HS-27A (cell line): Measurements from ENCODE around the gene AOAH.

Source experiments
- DNase-seq: peaks from one replicate; pipeline ENCODE4 v3.0.0-alpha.2; 2012; ENCODE audit warnings: low read depth, missing footprints

The AOAH gene

DNA sequence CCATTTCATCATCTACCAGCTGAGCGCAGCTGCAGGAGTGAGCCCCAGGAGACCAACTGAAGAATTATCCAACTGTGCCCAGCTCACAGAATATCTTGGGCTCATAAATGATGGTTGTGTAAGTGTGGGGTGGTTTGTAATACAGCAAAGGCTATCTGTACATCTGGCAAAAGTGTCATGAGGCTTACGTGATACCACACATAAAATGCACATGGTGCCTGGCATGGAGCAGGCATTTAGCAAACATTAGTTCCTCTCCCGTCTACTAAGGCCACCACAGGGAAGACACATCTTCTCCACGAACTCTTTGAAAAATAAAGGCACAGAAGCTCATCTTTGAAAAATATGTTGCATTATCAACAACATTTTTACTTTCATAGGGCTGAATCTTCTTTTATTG is 32.3 kb downstream of the AOAH start:
- DNase-seq: no peak

GRCh38 chr7:36690514-36691187 is 33.6 kb downstream of the AOAH start:
- no peak for DNase-seq

GRCh38 chr7:36690041-36690440 is 34.3 kb downstream of the AOAH start:
- DNase-seq: no peak

- DNase-seq: no peak
Observed at GRCh38 chr7:36686499-36686898, 37.8 kb downstream of the AOAH start.

DNA sequence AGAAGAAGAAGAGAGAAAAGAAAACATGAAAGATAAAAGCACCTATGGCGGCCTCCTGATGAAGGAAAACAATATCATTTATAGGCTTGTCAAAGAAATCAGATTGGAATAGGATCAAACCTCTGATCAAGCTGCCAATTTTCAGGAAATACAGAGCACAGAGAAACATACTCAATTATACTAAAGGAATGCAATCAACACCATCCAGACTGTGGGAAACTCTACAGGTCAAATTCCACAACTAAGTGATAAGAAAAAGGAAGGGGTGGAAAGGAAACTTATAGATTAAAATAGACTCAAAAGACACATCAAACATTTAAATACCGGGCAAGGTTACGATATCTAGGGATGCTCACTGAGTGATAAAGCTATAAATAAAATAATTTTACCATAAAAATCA is 39.3 kb downstream of the AOAH start:
- DNase-seq: no peak

DNA sequence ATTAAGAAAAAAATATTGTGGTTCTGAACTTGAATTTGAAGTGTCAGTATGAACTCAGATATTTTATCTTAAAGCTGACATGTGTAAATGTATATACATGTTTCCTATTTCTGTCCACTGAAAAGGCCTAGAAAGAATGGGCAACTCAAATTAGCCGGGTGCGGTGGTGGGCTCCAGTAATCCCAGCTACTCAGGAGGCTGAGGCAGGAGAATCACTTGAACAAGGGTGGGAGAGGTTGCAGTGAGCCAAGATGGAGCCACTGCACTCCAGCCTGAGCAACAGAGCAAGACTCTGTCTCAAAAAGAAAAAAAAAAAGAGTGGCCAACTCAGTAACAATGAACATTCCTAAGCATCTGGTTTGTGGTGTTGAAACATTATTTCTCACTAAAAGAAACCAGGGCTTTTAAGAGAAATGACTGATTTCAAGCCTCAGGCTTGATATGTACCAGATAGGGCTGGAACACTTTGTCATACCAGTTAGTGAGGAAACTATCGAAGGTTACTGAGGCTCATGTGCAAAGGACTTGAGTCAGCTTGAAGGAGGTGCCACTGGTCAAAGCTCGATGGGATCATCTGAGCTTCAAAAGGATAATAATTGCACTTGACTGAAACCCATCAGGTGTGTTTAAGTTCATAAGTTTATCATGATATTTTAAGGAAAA is 40.5 kb downstream of the AOAH start:
- no peak for DNase-seq

GRCh38 chr7:36683111-36683510 is 41.2 kb downstream of the AOAH start:
- DNase-seq: no peak

DNA sequence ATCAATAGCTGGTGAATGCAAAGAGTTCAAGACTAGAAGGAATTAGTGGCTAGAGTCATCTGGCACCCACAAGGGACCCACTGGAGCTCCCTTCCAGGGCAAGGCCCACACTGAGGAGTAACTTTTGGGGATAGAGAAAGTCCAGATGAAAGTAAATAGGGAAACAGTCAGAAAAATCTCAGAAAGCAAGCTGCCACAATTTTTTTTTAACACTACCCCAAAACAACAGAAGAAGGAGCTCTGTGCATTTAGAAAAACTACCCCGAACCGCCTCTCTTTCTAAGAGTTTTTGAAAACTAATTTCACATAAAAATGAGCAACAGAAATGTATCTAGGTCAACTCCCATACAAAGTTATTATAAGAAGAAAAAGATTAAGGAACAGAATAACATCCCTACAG is 42.2 kb downstream of the AOAH start:
- no peak for DNase-seq

DNA sequence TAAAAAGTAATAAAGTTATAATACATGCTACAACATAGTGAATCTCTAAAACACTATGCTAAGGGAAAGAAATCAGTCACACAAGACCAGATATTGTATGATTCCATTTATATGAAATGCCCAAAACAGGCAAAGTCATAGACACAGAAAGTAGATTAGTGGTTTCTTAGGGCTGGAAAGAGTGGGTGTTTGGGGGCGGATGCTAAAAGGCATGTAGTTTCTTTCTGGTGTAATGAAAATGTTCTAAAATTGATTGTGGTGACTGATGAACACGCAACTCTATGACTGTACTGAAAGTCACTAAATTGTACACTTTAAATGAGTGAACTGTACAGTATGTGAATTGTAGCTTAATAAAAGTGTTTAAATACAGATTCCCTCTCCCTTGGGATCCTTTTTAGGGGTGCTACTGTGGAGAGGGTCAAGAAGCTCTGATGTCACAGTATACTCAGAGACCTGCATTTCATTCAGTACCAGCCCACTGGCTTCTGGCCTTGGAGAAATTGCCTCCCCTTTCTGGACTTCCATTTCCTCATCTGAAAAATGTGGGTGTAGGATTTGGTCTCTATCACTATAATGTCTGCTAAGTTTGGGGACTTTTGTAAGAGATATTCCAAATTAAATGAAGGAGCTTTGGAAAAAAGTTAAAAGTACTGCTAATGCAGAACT is 46.4 kb downstream of the AOAH start:
- DNase-seq: no peak

- no peak for DNase-seq
Observed at GRCh38 chr7:36673703-36674102, 50.6 kb downstream of the AOAH start.

GRCh38 chr7:36671432-36671829 is 52.9 kb downstream of the AOAH start:
- DNase-seq: no peak

- DNase-seq: no peak
Observed at GRCh38 chr7:36670585-36671431, 53.5 kb downstream of the AOAH start.

- DNase-seq: no peak
Observed at GRCh38 chr7:36668750-36669149, 55.5 kb downstream of the AOAH start.

DNA sequence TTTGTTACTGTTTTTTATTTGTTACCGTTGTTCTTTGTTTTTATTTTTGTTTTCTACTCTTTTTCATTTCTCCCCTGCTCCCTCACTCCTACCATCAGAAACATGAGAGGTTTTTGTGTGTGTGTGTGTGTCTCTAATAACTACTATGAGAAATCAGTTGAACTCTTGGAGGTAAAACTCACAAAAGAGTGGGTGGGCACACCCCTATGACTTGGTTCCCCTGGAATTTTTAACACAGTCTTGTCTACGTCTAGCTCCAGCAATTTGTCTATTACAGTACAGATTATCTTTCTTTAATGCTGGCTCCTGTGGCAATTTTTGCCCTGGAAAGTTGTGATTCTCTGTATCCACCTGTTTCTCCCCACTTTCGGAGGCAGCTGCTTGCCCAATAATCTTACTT is 56.2 kb downstream of the AOAH start:
- no peak for DNase-seq

DNA sequence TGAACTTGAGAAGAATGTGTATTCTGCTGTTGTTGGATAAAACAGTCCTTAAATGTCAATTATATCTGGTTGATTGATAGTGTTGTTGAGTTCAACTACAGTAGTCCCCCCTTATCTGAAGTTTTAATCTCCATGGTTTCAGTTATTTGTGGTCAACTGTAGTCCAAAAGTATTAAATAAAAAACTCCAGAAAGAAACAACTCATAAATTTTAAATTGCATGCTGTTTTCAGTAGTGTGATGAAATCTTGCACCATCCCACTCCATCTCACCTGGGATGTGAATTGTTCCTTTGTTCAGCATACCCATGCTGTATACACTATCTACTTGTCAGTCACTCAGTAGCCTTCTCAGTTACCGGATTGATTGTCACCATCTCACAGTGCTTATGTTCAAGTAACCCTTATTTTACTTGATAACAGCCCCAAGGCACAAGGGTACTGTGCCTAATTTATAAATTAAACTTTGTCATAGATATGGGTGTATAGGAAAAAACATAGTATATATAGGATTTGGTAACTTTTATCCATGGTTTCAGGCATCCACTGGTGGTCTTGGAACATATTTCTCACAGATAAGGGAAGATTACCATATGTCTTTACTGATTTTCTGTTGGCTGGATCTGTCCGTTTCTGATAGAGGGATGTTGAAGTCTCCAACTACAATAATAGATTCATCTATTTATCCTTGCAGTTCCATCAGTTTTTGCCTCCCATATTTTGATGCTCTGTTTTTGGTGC is 57.1 kb downstream of the AOAH start:
- DNase-seq: no peak

- DNase-seq: no peak
Observed at GRCh38 chr7:36663481-36663880, 60.8 kb downstream of the AOAH start.

- DNase-seq: no peak
Observed at GRCh38 chr7:36661135-36661840, 63.0 kb downstream of the AOAH start.

- DNase-seq: no peak
Observed at GRCh38 chr7:36659638-36660341, 64.5 kb downstream of the AOAH start.

DNA sequence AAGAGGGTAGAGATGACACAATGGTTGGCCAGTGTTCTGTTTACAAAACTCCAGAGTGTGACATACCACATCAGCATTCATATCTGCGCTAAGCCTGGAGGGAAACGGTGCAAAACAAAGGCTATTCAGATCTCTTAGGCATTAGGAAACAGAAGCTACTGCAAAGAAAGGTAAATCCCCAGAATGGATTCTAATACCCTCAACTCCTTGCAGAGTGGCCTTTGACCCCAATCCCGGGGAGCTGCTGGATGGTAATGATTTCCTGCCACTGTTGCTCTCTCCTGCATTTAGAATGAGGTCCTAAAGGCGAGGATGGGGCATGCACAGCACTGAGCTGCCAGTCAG is 65.2 kb downstream of the AOAH start:
- DNase-seq: no peak

- DNase-seq: peak; percentile 57
Observed at GRCh38 chr7:36658335-36659171, 65.7 kb downstream of the AOAH start.
